ENCODE measurements around the gene RPS23. TPM values are rescaled to one million over a fixed set of nuclear protein-coding genes. Genes with fewer than 3 reads are reported as not detected.

The RPS23 gene
- total and polyA plus RNA-seq, 2 of the 8 experiments (the other 6 are each of a cell fraction or from before 2014, with no cell fraction given), result 2,559 to 4,867 TPM

DNA sequence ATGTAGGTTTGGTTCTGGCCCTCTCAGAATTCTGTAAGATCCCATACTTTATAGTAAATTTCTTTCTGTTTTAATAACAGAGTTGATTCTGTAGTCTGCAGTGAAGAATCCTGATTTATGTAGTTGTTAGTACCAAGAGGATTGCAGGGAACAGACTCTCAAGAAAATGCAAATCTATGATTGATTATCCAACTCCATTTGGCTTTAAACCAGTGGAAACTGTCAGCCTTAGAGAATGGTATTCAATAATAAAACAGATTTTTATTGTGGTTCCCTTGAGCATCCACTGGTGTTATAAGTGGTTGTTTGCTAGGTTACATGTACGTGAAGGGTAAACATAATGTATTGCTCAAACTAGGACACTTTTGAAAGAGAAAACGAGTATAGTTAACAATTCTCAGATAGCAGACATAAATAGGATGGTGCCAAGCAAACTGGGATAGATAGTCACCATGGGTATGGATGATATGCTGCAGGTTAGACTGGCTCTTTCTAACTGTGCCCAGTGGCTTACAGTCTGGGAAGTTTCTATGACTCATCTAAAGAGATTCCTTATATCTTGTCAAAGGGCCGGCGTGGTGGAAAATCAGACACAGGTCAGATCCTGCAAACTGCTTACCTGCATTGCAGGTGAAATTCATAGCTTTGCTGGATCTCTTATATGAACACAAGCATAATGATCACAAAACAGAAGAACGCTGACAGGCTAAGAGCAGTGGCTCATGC, 41.7 kb upstream of the RPS23 start:
- H4K20me1 ChIP-seq (replicated peaks in 1 of 2; ENCODE audit: control insufficient read depth in 1 of 2, insufficient read depth in 2 of 2, low read length in 2 of 2), result no peaks in the 10 kb centered on the region
- no peaks in the 10 kb centered on the region for H3K27me3 ChIP-seq (replicated peaks in 1 of 4; ENCODE audit: control insufficient read depth in 3 of 4, extremely low read depth in 1 of 4, insufficient read depth in 3 of 4, low read length in 3 of 4)
- H2BK15ac ChIP-seq (ENCODE audit: low read length), result no peak overlapping the region
- H3K56ac ChIP-seq (replicated peaks; ENCODE audit: insufficient read length, low read depth, low read length), result no peak overlapping the region
- H3K4ac ChIP-seq (replicated peaks; ENCODE audit: insufficient read length, low read depth, low read length), result no peak overlapping the region
- H4K91ac ChIP-seq (replicated peaks; ENCODE audit: insufficient read length, low read length), result no peak overlapping the region
- H2AFZ ChIP-seq (ENCODE audit: low read length), result no peak overlapping the region
- no peak overlapping the region for H3K27ac ChIP-seq (ENCODE audit: low read depth, low read length)
- no peak overlapping the region for H2AK5ac ChIP-seq (ENCODE audit: low read depth, low read length)
- H3K4me3 ChIP-seq (ENCODE audit: extremely low read depth in 1 of 4, insufficient read depth in 2 of 4, low read depth in 3 of 4, low read length in 4 of 4), result no peak overlapping the region
- no peak overlapping the region for H3K23ac ChIP-seq (ENCODE audit: insufficient read length)
- no peak overlapping the region for H4K5ac ChIP-seq (ENCODE audit: insufficient read length, low read depth, low read length)
- H3K4me2 ChIP-seq (ENCODE audit: insufficient read depth in 1 of 2, low read depth in 2 of 2, low read length in 2 of 2), result no peak overlapping the region
- H2BK120ac ChIP-seq (replicated peaks; ENCODE audit: low read depth, low read length), result no peak overlapping the region
- WGBS, 2 experiments (ENCODE audit: extremely low coverage in 1 of 2, insufficient coverage in 1 of 2, insufficient read length in 1 of 2, insufficient replicate concordance in 2 of 2, low coverage in 1 of 2, low lambda C conversion rate in 2 of 2, missing lambda C conversion rate in 1 of 2), result 89% methylated on average over 5 of the region's 5 CpGs; no CpG with 5 or more reads in 1 of the 2 experiments
- TF ChIP-seq, protein P1, sequence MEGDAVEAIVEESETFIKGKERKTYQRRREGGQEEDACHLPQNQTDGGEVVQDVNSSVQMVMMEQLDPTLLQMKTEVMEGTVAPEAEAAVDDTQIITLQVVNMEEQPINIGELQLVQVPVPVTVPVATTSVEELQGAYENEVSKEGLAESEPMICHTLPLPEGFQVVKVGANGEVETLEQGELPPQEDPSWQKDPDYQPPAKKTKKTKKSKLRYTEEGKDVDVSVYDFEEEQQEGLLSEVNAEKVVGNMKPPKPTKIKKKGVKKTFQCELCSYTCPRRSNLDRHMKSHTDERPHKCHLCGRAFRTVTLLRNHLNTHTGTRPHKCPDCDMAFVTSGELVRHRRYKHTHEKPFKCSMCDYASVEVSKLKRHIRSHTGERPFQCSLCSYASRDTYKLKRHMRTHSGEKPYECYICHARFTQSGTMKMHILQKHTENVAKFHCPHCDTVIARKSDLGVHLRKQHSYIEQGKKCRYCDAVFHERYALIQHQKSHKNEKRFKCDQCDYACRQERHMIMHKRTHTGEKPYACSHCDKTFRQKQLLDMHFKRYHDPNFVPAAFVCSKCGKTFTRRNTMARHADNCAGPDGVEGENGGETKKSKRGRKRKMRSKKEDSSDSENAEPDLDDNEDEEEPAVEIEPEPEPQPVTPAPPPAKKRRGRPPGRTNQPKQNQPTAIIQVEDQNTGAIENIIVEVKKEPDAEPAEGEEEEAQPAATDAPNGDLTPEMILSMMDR (IDR thresholded peaks at IDR 0.05; ENCODE audit: control extremely low read depth in 1 of 3, insufficient read depth in 1 of 3, low read depth in 1 of 3, low read length in 3 of 3), result no peak
- no peak for TF ChIP-seq NANOG (IDR thresholded peaks at IDR 0.05; ENCODE audit: insufficient read depth, low read depth, low read length, poor library complexity, severe bottlenecking)
- TF ChIP-seq RBBP5 (IDR thresholded peaks at IDR 0.05; ENCODE audit: borderline replicate concordance, low read depth, low read length), result no peak
- H3K79me1 ChIP-seq (ENCODE audit: low read depth, low read length), result no peaks in the 10 kb centered on the region
- no peak overlapping the region for H3K9ac ChIP-seq (replicated peaks in 1 of 4; ENCODE audit: extremely low read depth in 1 of 4, low read depth in 3 of 4, low read length in 3 of 4)
- no peaks in the 10 kb centered on the region for H3K23me2 ChIP-seq (ENCODE audit: low read depth, low read length)
- H2BK20ac ChIP-seq (ENCODE audit: low read length), result no peak overlapping the region
- no peak overlapping the region for H4K8ac ChIP-seq (ENCODE audit: extremely low read depth, insufficient read depth, low read length)
- no peak overlapping the region for H3K14ac ChIP-seq (ENCODE audit: insufficient read length)
- FAIRE-seq (no peak), DNase-seq (ENCODE audit: low read depth in 1 of 2, low spot score in 2 of 2) (no peak)
- no peaks in the 10 kb centered on the region for H3K9me3 ChIP-seq (ENCODE audit: insufficient read depth in 2 of 2, low read depth in 1 of 2, low read length in 1 of 2)
- no peaks in the 10 kb centered on the region for H3K4me1 ChIP-seq (replicated peaks in 1 of 4; ENCODE audit: control insufficient read depth in 3 of 4, insufficient read depth in 4 of 4, low read length in 3 of 4)
- H2BK5ac ChIP-seq (ENCODE audit: low read depth, low read length), result no peak overlapping the region
- ChIA-PET CTCF (ENCODE audit: partially characterized antibody) (interaction anchor here (4.2 kb wide), 1 partner anchor 7 kb away, joined by 16 read pairs; no protein-coding TSS in a partner anchor), POLR2A (ENCODE audit: partially characterized antibody) (no interaction called here)
- H2BK12ac ChIP-seq (ENCODE audit: low read depth, low read length), result no peak overlapping the region
- no peaks in the 10 kb centered on the region for H3K79me2 ChIP-seq (ENCODE audit: control insufficient read depth in 1 of 2, insufficient read depth in 2 of 2, low read length in 2 of 2)
- no peak overlapping the region for H3K18ac ChIP-seq (ENCODE audit: extremely low read depth, low read length)
- H3K36me3 ChIP-seq (ENCODE audit: control insufficient read depth in 2 of 4, insufficient read depth in 4 of 4, low read length in 3 of 4), result no peaks in the 10 kb centered on the region
